HEK293 (cell line): ENCODE results near the gene H2AZ2.

Source experiments
- CTCF ChIA-PET: fragments of 350-600 bp; formaldehyde crosslinking; extraction: SDS; loops from one replicate; lab custom pipeline; 2021; ENCODE audit warnings: antibody characterized with exemption; lab: Yijun Ruan, JAX
- POLR2A ChIA-PET: fragments of 300-600 bp; formaldehyde crosslinking; extraction: SDS; loops from one replicate; lab custom pipeline; 2020; ENCODE audit warnings: antibody characterized with exemption, inconsistent platforms; lab: Yijun Ruan, JAX
- H3K27ac ChIP-seq: fragments of 200-500 bp; sonication (Bioruptor generic); 2 replicates; pipeline ENCODE4 v1.5.1; 2014; ENCODE audit warnings: low read depth, low read length, control low read depth, inconsistent platforms; ENCODE audit errors: extremely low read depth
- H3K36me3 ChIP-seq, 2 experiments: fragments of 200-500 bp in 1 of 2; sonication (Bioruptor generic) in 1 of 2; 1 replicate in 1 of 2; 2 replicates in 1 of 2; pipeline ENCODE4 v1.5.1; 2014 to 2017; ENCODE audit warnings: inconsistent platforms in 2 of 2, low read length in 2 of 2; ENCODE audit not compliant: control insufficient read depth in 2 of 2, insufficient read depth in 1 of 2
- H3K4me1 ChIP-seq: fragments of 200-500 bp; sonication (Bioruptor generic); 2 replicates; pipeline ENCODE4 v1.5.1; 2014; ENCODE audit warnings: mild to moderate bottlenecking, low read length, inconsistent platforms; ENCODE audit not compliant: control insufficient read depth, insufficient read depth
- H3K4me3 ChIP-seq: 2 replicates; pipeline ENCODE4 v1.5.1; 2011; ENCODE audit warnings: low read depth, mild to moderate bottlenecking, control low read depth, low read length, moderate library complexity
- H3K9me3 ChIP-seq: fragments of 200-500 bp; sonication (Bioruptor generic); 2 replicates; pipeline ENCODE4 v1.5.1; 2014; ENCODE audit warnings: low read depth, low read length, inconsistent platforms; ENCODE audit not compliant: control insufficient read depth, insufficient read depth
- CTCF ChIP-seq: fragments of 450-650 bp; formaldehyde crosslinking; IDR thresholded peaks from 2 replicates; pipeline ENCODE4 v1.5.1; 2016; ENCODE audit warnings: missing biosample characterization, missing genetic modification characterization
- OSR2 ChIP-seq: fragments of 450-650 bp; formaldehyde crosslinking; IDR thresholded peaks from 2 replicates; pipeline ENCODE4 v1.5.1; 2016; ENCODE audit warnings: missing biosample characterization, missing genetic modification characterization
- PATZ1 ChIP-seq: fragments of 450-650 bp; formaldehyde crosslinking; IDR thresholded peaks from 2 replicates; pipeline ENCODE4 v1.5.1; 2016; ENCODE audit warnings: missing biosample characterization, missing genetic modification characterization
- PRDM1 ChIP-seq: fragments of 450-650 bp; formaldehyde crosslinking; IDR thresholded peaks from 2 replicates; pipeline ENCODE4; 2016; ENCODE audit warnings: missing biosample characterization, missing genetic modification characterization
- REPIN1 ChIP-seq: fragments of 450-650 bp; formaldehyde crosslinking; IDR thresholded peaks from 2 replicates; pipeline ENCODE4 v1.5.1; 2017; ENCODE audit warnings: missing biosample characterization, missing genetic modification characterization, low read depth
- SCRT1 ChIP-seq: fragments of 450-650 bp; formaldehyde crosslinking; IDR thresholded peaks from 2 replicates; pipeline ENCODE4 v1.5.1; 2016; ENCODE audit warnings: missing biosample characterization, missing genetic modification characterization, borderline replicate concordance
- SCRT2 ChIP-seq: fragments of 450-650 bp; formaldehyde crosslinking; IDR thresholded peaks from 2 replicates; pipeline ENCODE4 v1.5.1; 2016; ENCODE audit warnings: missing biosample characterization, missing genetic modification characterization
- SP7 ChIP-seq: fragments of 450-650 bp; formaldehyde crosslinking; IDR thresholded peaks from 2 replicates; pipeline ENCODE4 v1.5.1; 2016; ENCODE audit warnings: missing biosample characterization, missing genetic modification characterization
- ZFHX2 ChIP-seq: fragments of 450-650 bp; formaldehyde crosslinking; conservative IDR thresholded peaks from 2 replicates; pipeline ENCODE4 v1.5.1; 2016; ENCODE audit warnings: missing biosample characterization, missing genetic modification characterization
- ZNF121 ChIP-seq: fragments of 450-650 bp; formaldehyde crosslinking; IDR thresholded peaks from 2 replicates; pipeline ENCODE4 v1.5.1; 2016; ENCODE audit warnings: missing biosample characterization, missing genetic modification characterization
- ZNF248 ChIP-seq: fragments of 450-650 bp; formaldehyde crosslinking; IDR thresholded peaks from 2 replicates; pipeline ENCODE4 v1.5.1; 2017; ENCODE audit warnings: missing biosample characterization, missing genetic modification characterization
- ZNF335 ChIP-seq: fragments of 450-650 bp; formaldehyde crosslinking; conservative IDR thresholded peaks from 2 replicates; pipeline ENCODE4 v1.5.1; 2016; ENCODE audit warnings: missing biosample characterization, missing genetic modification characterization
- ZNF366 ChIP-seq: fragments of 450-650 bp; formaldehyde crosslinking; conservative IDR thresholded peaks from 2 replicates; pipeline ENCODE4 v1.5.1; 2016; ENCODE audit warnings: missing biosample characterization, missing genetic modification characterization
- ZNF391 ChIP-seq: fragments of 450-650 bp; formaldehyde crosslinking; IDR thresholded peaks from 2 replicates; pipeline ENCODE4 v1.5.1; 2016; ENCODE audit warnings: low read depth, missing biosample characterization, missing genetic modification characterization, borderline replicate concordance
- ZNF394 ChIP-seq: fragments of 450-650 bp; formaldehyde crosslinking; IDR thresholded peaks from 2 replicates; pipeline ENCODE4 v1.5.1; 2016; ENCODE audit warnings: missing biosample characterization, missing genetic modification characterization, mild to moderate bottlenecking, moderate library complexity, borderline replicate concordance
- ZNF48 ChIP-seq: fragments of 450-650 bp; formaldehyde crosslinking; IDR thresholded peaks from 2 replicates; pipeline ENCODE4 v1.5.1; 2016; ENCODE audit warnings: missing biosample characterization, missing genetic modification characterization
- ZNF514 ChIP-seq: fragments of 450-650 bp; formaldehyde crosslinking; IDR thresholded peaks from 2 replicates; pipeline ENCODE4 v1.5.1; 2016; ENCODE audit warnings: missing biosample characterization, missing genetic modification characterization
- ZNF529 ChIP-seq: fragments of 450-650 bp; formaldehyde crosslinking; IDR thresholded peaks from 2 replicates; pipeline ENCODE4 v1.5.1; 2017; ENCODE audit warnings: missing genetic modification characterization, missing biosample characterization; ENCODE audit not compliant: insufficient replicate concordance
- ZNF544 ChIP-seq: fragments of 450-650 bp; formaldehyde crosslinking; IDR thresholded peaks from 2 replicates; pipeline ENCODE4 v1.5.0; 2017; ENCODE audit warnings: missing biosample characterization, missing genetic modification characterization
- TF ChIP-seq, protein P1 (sequence below): fragments of 450-650 bp; formaldehyde crosslinking; IDR thresholded peaks from 2 replicates; pipeline ENCODE4 v1.5.1; 2016; ENCODE audit warnings: missing biosample characterization, missing genetic modification characterization
- TF ChIP-seq, protein P2 (sequence below): fragments of 450-650 bp; formaldehyde crosslinking; IDR thresholded peaks from 2 replicates; pipeline ENCODE4 v1.5.1; 2017; ENCODE audit warnings: missing biosample characterization, missing genetic modification characterization
- TF ChIP-seq, protein P3 (sequence below): fragments of 450-650 bp; formaldehyde crosslinking; IDR thresholded peaks from 2 replicates; pipeline ENCODE4 v1.5.1; 2016; ENCODE audit warnings: missing biosample characterization, missing genetic modification characterization

H2AZ2 gene

DNA sequence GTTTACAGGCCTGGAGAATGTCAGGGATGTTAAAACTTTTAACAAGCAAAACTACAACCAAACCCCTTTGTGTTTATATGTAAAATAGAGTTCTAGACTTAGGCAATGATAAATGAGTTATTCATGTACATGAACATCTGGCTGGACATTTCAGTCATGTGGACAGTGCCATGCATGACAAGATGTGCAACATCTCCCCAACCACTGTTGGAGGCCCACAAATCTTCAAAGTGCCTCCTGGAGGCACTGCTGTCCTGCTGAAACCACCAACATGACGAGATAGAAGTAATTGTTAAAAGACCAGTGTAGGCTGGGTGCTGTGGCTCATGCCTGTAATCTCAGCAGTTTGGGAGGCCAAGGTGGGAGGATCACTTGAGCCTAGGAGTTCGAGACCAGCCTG is 33.0 kb downstream of the H2AZ2 start:
- H3K36me3 ChIP-seq: no peaks in the 10 kb centered on the region
- CTCF ChIA-PET: no interaction called here
- no peak overlapping the region for H3K27ac ChIP-seq
- no peaks in the 10 kb centered on the region for H3K9me3 ChIP-seq
- H3K4me3 ChIP-seq: no peak overlapping the region
- TF ChIP-seq ZNF544 (tag by site-specific recombination) (no peak), ZNF529 (no peak), CTCF (0 out of 2 replicates have a peak, but pooled peaks have one; percentile 11), ZNF248 (tag by site-specific recombination) (no peak), SP7 (tag by site-specific recombination) (no peak), ZFHX2 (tag by site-specific recombination) (no peak)
- TF ChIP-seq, protein P1, sequence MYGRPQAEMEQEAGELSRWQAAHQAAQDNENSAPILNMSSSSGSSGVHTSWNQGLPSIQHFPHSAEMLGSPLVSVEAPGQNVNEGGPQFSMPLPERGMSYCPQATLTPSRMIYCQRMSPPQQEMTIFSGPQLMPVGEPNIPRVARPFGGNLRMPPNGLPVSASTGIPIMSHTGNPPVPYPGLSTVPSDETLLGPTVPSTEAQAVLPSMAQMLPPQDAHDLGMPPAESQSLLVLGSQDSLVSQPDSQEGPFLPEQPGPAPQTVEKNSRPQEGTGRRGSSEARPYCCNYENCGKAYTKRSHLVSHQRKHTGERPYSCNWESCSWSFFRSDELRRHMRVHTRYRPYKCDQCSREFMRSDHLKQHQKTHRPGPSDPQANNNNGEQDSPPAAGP: no peak
- POLR2A ChIA-PET: no interaction called here
- peaks cover 9% of the 10 kb centered on the region for H3K4me1 ChIP-seq

DNA sequence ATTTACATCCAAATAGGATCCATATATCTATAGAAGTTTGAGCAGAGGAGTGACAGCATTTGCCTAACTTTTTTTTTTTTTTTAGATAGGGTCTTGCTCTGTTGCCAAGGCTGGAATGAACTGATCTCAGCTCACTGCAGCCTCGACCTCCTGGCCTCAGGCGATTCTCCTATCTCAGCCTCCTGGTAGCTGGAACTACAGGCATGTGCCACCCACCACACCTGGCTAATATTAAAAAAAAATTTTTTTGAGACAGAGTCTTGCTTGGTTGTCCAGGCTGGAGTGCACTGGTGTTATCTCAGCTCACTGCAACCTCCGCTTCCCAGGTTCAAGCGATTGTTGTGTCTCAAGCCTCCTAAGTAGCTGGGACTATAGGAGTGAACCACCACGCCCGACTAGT is 36.3 kb downstream of the H2AZ2 start:
- no peaks in the 10 kb centered on the region for H3K9me3 ChIP-seq
- CTCF ChIA-PET: interaction anchor here (0.6 kb wide), 2 partner anchors 43 to 223 kb away, joined by 3 read pairs; no protein-coding TSS in a partner anchor
- TF ChIP-seq ZNF335 (tag by site-specific recombination) (0 out of 2 replicates have a peak, but pooled peaks have one; percentile 2), ZNF394 (tag by site-specific recombination) (no peak), ZNF121 (tag by site-specific recombination) (0 out of 2 replicates have a peak, but pooled peaks have one; percentile 24)
- TF ChIP-seq, all 188 proteins: peak for 2
- Histone ChIP-seq H3K4me3 (no peak overlapping the region), H3K4me1 (peaks cover 3% of the 10 kb centered on the region; the same call in 1 of the 2 replicates), H3K36me3 (no peaks in the 10 kb centered on the region; a peak in 1 of 3 replicates), H3K27ac (no peak overlapping the region)
- POLR2A ChIA-PET: interaction anchor here (1.6 kb wide), 1 partner anchor 10 kb away, joined by 6 read pairs; no protein-coding TSS in a partner anchor

- ChIA-PET POLR2A (interaction anchor here (1.6 kb wide), 1 partner anchor 10 kb away, joined by 6 read pairs; no protein-coding TSS in a partner anchor), CTCF (no interaction called here)
- Histone ChIP-seq H3K9me3 (no peaks in the 10 kb centered on the region), H3K4me1 (peaks cover 3% of the 10 kb centered on the region; the same call in 1 of the 2 replicates), H3K36me3 (no peaks in the 10 kb centered on the region; a peak in 1 of 3 replicates), H3K27ac (no peak overlapping the region), H3K4me3 (no peak overlapping the region)
- no peak for TF ChIP-seq ZNF514 (tag by site-specific recombination)
- TF ChIP-seq SCRT2 (tag by site-specific recombination): no peak
- no peak for TF ChIP-seq ZNF394 (tag by site-specific recombination)
- no peak for TF ChIP-seq REPIN1 (tag by site-specific recombination)
- TF ChIP-seq ZNF121 (tag by site-specific recombination): no peak
- peak; percentile 56; the same call in 1 of the 2 replicates for TF ChIP-seq PRDM1 (tag by site-specific recombination)
- no peak for TF ChIP-seq ZNF48 (tag by site-specific recombination)
- no peak for TF ChIP-seq PATZ1 (tag by site-specific recombination)
- no peak for TF ChIP-seq SCRT1
- TF ChIP-seq SP7 (tag by site-specific recombination): peak; percentile 46
- TF ChIP-seq, protein P2, sequence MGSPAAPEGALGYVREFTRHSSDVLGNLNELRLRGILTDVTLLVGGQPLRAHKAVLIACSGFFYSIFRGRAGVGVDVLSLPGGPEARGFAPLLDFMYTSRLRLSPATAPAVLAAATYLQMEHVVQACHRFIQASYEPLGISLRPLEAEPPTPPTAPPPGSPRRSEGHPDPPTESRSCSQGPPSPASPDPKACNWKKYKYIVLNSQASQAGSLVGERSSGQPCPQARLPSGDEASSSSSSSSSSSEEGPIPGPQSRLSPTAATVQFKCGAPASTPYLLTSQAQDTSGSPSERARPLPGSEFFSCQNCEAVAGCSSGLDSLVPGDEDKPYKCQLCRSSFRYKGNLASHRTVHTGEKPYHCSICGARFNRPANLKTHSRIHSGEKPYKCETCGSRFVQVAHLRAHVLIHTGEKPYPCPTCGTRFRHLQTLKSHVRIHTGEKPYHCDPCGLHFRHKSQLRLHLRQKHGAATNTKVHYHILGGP (tag by site-specific recombination): no peak
- TF ChIP-seq, protein P3, sequence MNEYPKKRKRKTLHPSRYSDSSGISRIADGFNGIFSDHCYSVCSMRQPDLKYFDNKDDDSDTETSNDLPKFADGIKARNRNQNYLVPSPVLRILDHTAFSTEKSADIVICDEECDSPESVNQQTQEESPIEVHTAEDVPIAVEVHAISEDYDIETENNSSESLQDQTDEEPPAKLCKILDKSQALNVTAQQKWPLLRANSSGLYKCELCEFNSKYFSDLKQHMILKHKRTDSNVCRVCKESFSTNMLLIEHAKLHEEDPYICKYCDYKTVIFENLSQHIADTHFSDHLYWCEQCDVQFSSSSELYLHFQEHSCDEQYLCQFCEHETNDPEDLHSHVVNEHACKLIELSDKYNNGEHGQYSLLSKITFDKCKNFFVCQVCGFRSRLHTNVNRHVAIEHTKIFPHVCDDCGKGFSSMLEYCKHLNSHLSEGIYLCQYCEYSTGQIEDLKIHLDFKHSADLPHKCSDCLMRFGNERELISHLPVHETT (tag by site-specific recombination): no peak
- peak; percentile 39; the same call in 1 of the 2 replicates for TF ChIP-seq ZNF335 (tag by site-specific recombination)
- TF ChIP-seq ZNF391 (tag by site-specific recombination): no peak
- 0 out of 2 replicates have a peak, but pooled peaks have one; percentile 29 for TF ChIP-seq OSR2
- TF ChIP-seq ZNF366 (tag by site-specific recombination): peak; percentile 45; the same call in 1 of the 2 replicates
Measured at GRCh38 chr7:44811093-44811492, 36.8 kb downstream of the H2AZ2 start.
